Measurements from ENCODE around the gene CNGB1. TPM values are rescaled to one million over a fixed set of nuclear protein-coding genes. Genes with fewer than 3 reads are reported as not detected.
"Not testable (repeated sequence)": the region's sequence is repeated elsewhere in the genome, so short reads cannot be mapped to it uniquely, and the experiment has no call there.

The CNGB1 gene
- total and polyA plus RNA-seq, 2 experiments from 2014 or later = not detected

GRCh38 chr16:57985204-57986181 lies 14.6 kb upstream of the CNGB1 start:
- Histone ChIP-seq H3K36me3 (no peaks in the 10 kb centered on the region), H3K4me3 (peak overlapping the region; percentile 41), H3K27me3 (no peaks in the 10 kb centered on the region), H3K27ac (no peak overlapping the region), H3K4me1 (ENCODE audit: low read depth) (peaks cover 7% of the 10 kb centered on the region), H3K9me3 (ENCODE audit: low read depth) (no peaks in the 10 kb centered on the region)
- peak in 1 of 2 donors; percentile 14 for DNase-seq (ENCODE audit: low read depth in 1 of 2, low spot score in 1 of 2)
- TF ChIP-seq CTCF (IDR thresholded peaks at IDR 0.05; ENCODE audit: low read depth, low read length) = no peak

- peak overlapping the region; percentile 41 for H3K4me3 ChIP-seq
- no peaks in the 10 kb centered on the region for H3K27me3 ChIP-seq
- H3K9me3 ChIP-seq (ENCODE audit: low read depth) = no peaks in the 10 kb centered on the region
- DNase-seq (ENCODE audit: low read depth in 1 of 2, low spot score in 1 of 2) = peak; percentile 80 to 97
- TF ChIP-seq CTCF (IDR thresholded peaks at IDR 0.05; ENCODE audit: low read depth, low read length) = no peak
- no peak overlapping the region for H3K27ac ChIP-seq
- H3K36me3 ChIP-seq = no peaks in the 10 kb centered on the region
- peaks cover 7% of the 10 kb centered on the region for H3K4me1 ChIP-seq (ENCODE audit: low read depth)
These were observed 13.7 kb upstream of the CNGB1 start for GRCh38 chr16:57984443-57985203.

GRCh38 chr16:57982385-57982784 lies 11.5 kb upstream of the CNGB1 start:
- Histone ChIP-seq H3K27ac (no peak overlapping the region), H3K9me3 (ENCODE audit: low read depth) (no peaks in the 10 kb centered on the region), H3K27me3 (no peaks in the 10 kb centered on the region), H3K36me3 (no peaks in the 10 kb centered on the region), H3K4me1 (ENCODE audit: low read depth) (peaks cover 7% of the 10 kb centered on the region), H3K4me3 (no peak overlapping the region)
- TF ChIP-seq CTCF (IDR thresholded peaks at IDR 0.05; ENCODE audit: low read depth, low read length) = no peak
- no peak for DNase-seq (ENCODE audit: low read depth in 1 of 2, low spot score in 1 of 2)

GRCh38 chr16:57981636-57982035 lies 10.7 kb upstream of the CNGB1 start:
- no peaks in the 10 kb centered on the region for H3K36me3 ChIP-seq
- no peak for DNase-seq (ENCODE audit: low read depth in 1 of 2, low spot score in 1 of 2)
- no peaks in the 10 kb centered on the region for H3K9me3 ChIP-seq (ENCODE audit: low read depth)
- no peak for TF ChIP-seq CTCF (IDR thresholded peaks at IDR 0.05; ENCODE audit: low read depth, low read length)
- no peaks in the 10 kb centered on the region for H3K27me3 ChIP-seq
- H3K4me3 ChIP-seq = no peak overlapping the region
- no peak overlapping the region for H3K27ac ChIP-seq
- peaks cover 7% of the 10 kb centered on the region for H3K4me1 ChIP-seq (ENCODE audit: low read depth)

GRCh38 chr16:57979006-57979585 lies 8.2 kb upstream of the CNGB1 start:
- TF ChIP-seq CTCF (IDR thresholded peaks at IDR 0.05; ENCODE audit: low read depth, low read length) = no peak
- no peaks in the 10 kb centered on the region for H3K36me3 ChIP-seq
- no peak for DNase-seq (ENCODE audit: low read depth in 1 of 2, low spot score in 1 of 2)
- H3K27me3 ChIP-seq = no peaks in the 10 kb centered on the region
- no peaks in the 10 kb centered on the region for H3K4me1 ChIP-seq (ENCODE audit: low read depth)
- H3K4me3 ChIP-seq = no peak overlapping the region
- H3K27ac ChIP-seq = no peak overlapping the region
- no peaks in the 10 kb centered on the region for H3K9me3 ChIP-seq (ENCODE audit: low read depth)

GRCh38 chr16:57978070-57978465 lies 7.1 kb upstream of the CNGB1 start:
- not testable (repeated sequence) for H3K27me3 ChIP-seq; H3K9me3 ChIP-seq (ENCODE audit: low read depth); H3K4me3 ChIP-seq; H3K27ac ChIP-seq; H3K4me1 ChIP-seq (ENCODE audit: low read depth); DNase-seq (ENCODE audit: low read depth in 1 of 2, low spot score in 1 of 2); H3K36me3 ChIP-seq
